ENCODE data around the gene PKP4.

Gene PKP4

GRCh38 chr2:158716121-158716791 is 259.5 kb downstream of the PKP4 start:
- DNase-seq (ENCODE audit: low read depth in 2 of 2) = no peak

GRCh38 chr2:158716921-158717320 is 260.2 kb downstream of the PKP4 start:
- DNase-seq (ENCODE audit: low read depth in 2 of 2) = no peak

GRCh38 chr2:158717366-158718195 is 260.8 kb downstream of the PKP4 start:
- no peak for DNase-seq (ENCODE audit: low read depth in 2 of 2)

- DNase-seq (ENCODE audit: low read depth in 2 of 2) = no peak
These were observed 261.4 kb downstream of the PKP4 start for GRCh38 chr2:158718196-158718585.

- DNase-seq (ENCODE audit: low read depth in 2 of 2) = no peak
These were observed 262.1 kb downstream of the PKP4 start for GRCh38 chr2:158718851-158719250.

GRCh38 chr2:158719403-158719802 is 262.7 kb downstream of the PKP4 start:
- no peak for DNase-seq (ENCODE audit: low read depth in 2 of 2)

GRCh38 chr2:158722266-158723105 is 265.7 kb downstream of the PKP4 start:
- no peak for DNase-seq (ENCODE audit: low read depth in 2 of 2)

GRCh38 chr2:158723181-158723838 is 266.6 kb downstream of the PKP4 start:
- DNase-seq (ENCODE audit: low read depth in 2 of 2) = no peak

- DNase-seq (ENCODE audit: low read depth in 2 of 2) = no peak
These were observed 267.4 kb downstream of the PKP4 start for GRCh38 chr2:158723921-158724802.

GRCh38 chr2:158724803-158725381 is 268.1 kb downstream of the PKP4 start:
- no peak for DNase-seq (ENCODE audit: low read depth in 2 of 2)

- no peak for DNase-seq (ENCODE audit: low read depth in 2 of 2)
These were observed 268.7 kb downstream of the PKP4 start for GRCh38 chr2:158725441-158725891.

GRCh38 chr2:158726911-158727592 is 270.3 kb downstream of the PKP4 start:
- no peak for DNase-seq (ENCODE audit: low read depth in 2 of 2)

GRCh38 chr2:158728422-158728821 is 271.7 kb downstream of the PKP4 start:
- no peak for DNase-seq (ENCODE audit: low read depth in 2 of 2)

- no peak for DNase-seq (ENCODE audit: low read depth in 2 of 2)
These were observed 272.7 kb downstream of the PKP4 start for GRCh38 chr2:158729451-158729850.

GRCh38 chr2:158729873-158730620 is 273.3 kb downstream of the PKP4 start:
- no peak for DNase-seq (ENCODE audit: low read depth in 2 of 2)

- no peak for DNase-seq (ENCODE audit: low read depth in 2 of 2)
These were observed 273.9 kb downstream of the PKP4 start for GRCh38 chr2:158730621-158731140.

GRCh38 chr2:158731386-158731785 is 274.6 kb downstream of the PKP4 start:
- DNase-seq (ENCODE audit: low read depth in 2 of 2) = no peak
